ENCODE results near the gene CAPZA2.
A peak's percentile ranks its signal among the peaks of the same experiment; 100 is the strongest.

CAPZA2 gene

DNA sequence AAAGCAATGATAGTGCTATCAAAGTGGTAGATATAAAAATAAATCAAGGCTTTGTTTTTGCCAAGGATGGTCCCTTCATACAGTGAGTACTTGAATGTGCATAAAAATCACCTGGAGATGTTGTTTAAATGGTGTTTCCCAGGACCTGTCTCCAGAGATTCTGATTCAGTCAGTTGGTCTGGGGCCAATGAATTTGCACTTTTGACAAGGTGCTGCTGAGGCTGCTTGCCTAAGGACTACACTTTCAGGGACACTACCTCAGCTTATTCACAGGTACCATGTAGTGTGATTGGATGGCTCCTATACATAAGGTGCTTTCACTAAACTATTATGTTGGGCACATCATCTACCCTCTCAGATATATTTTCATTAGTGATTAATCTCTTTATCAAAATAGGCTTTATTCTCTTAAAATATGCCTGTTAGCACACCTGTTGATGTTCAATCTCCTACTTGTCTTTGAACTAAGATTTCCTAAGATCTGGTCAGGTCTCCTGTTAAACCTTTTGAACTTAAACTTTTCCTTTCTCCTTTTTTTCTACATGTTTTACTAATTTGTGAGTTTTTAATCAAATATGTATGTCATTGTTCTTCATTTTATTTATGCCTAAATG, 24.3 kb downstream of the CAPZA2 start:
- H3K9ac ChIP-seq (ENCODE audit: low read length): no peak overlapping the region
- no peak overlapping the region for H3K27ac ChIP-seq (ENCODE audit: low read depth, low read length)
- no peaks in the 10 kb centered on the region for H3K4me1 ChIP-seq (ENCODE audit: control insufficient read depth, insufficient read depth, low read length)
- H3K36me3 ChIP-seq (ENCODE audit: control insufficient read depth, insufficient read depth, low read length): peaks cover 12% of the 10 kb centered on the region
- no peaks in the 10 kb centered on the region for H3K27me3 ChIP-seq (ENCODE audit: control insufficient read depth, insufficient read depth, low read length)
- H3K9me3 ChIP-seq (ENCODE audit: control insufficient read depth, insufficient read depth, low read depth, low read length): no peaks in the 10 kb centered on the region
- no peak overlapping the region for H3K4me3 ChIP-seq (ENCODE audit: low read depth, low read length)

GRCh38 chr7:116888895-116889294, 26.5 kb downstream of the CAPZA2 start:
- H3K27ac ChIP-seq (ENCODE audit: low read depth, low read length): no peak overlapping the region
- H3K36me3 ChIP-seq (ENCODE audit: control insufficient read depth, insufficient read depth, low read length): peaks cover 26% of the 10 kb centered on the region
- no peaks in the 10 kb centered on the region for H3K9me3 ChIP-seq (ENCODE audit: control insufficient read depth, insufficient read depth, low read depth, low read length)
- H3K9ac ChIP-seq (ENCODE audit: low read length): no peak overlapping the region
- H3K4me3 ChIP-seq (ENCODE audit: low read depth, low read length): no peak overlapping the region
- no peaks in the 10 kb centered on the region for H3K27me3 ChIP-seq (ENCODE audit: control insufficient read depth, insufficient read depth, low read length)
- no peaks in the 10 kb centered on the region for H3K4me1 ChIP-seq (ENCODE audit: control insufficient read depth, insufficient read depth, low read length)

DNA sequence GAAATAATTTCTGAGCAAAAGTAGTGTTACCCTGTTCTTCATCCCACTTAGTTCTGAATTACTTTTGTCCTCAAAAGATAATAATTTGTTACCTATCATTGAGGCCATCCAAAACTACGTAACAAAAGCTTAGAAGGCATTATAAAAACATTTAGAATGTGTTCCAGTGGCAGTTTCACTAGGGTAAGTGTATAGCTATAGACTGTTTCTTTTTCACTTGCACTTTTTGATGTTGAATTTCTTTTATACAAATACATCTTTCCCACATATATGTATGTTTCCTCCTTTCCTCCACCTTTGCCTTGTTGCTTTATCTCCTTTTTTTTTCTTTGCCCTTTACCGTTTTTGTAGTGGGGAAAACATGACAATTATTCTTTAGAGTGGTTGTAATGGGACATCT, 33.5 kb downstream of the CAPZA2 start:
- Histone ChIP-seq H3K27ac (ENCODE audit: low read depth, low read length) (no peak overlapping the region), H3K4me1 (ENCODE audit: control insufficient read depth, insufficient read depth, low read length) (no peaks in the 10 kb centered on the region), H3K9me3 (ENCODE audit: control insufficient read depth, insufficient read depth, low read depth, low read length) (no peaks in the 10 kb centered on the region), H3K9ac (ENCODE audit: low read length) (no peak overlapping the region), H3K36me3 (ENCODE audit: control insufficient read depth, insufficient read depth, low read length) (peaks cover 40% of the 10 kb centered on the region), H3K27me3 (ENCODE audit: control insufficient read depth, insufficient read depth, low read length) (no peaks in the 10 kb centered on the region), H3K4me3 (ENCODE audit: low read depth, low read length) (no peak overlapping the region)

- Histone ChIP-seq H3K27ac (ENCODE audit: low read depth, low read length) (no peak overlapping the region), H3K36me3 (ENCODE audit: control insufficient read depth, insufficient read depth, low read length) (peaks cover 37% of the 10 kb centered on the region)
Measured at GRCh38 chr7:116897661-116898060, 35.3 kb downstream of the CAPZA2 start.

GRCh38 chr7:116899308-116899707, 36.9 kb downstream of the CAPZA2 start:
- H3K27me3 ChIP-seq (ENCODE audit: control insufficient read depth, insufficient read depth, low read length): no peaks in the 10 kb centered on the region
- peaks cover 4% of the 10 kb centered on the region for H3K4me1 ChIP-seq (ENCODE audit: control insufficient read depth, insufficient read depth, low read length)
- no peak overlapping the region for H3K4me3 ChIP-seq (ENCODE audit: low read depth, low read length)
- H3K9me3 ChIP-seq (ENCODE audit: control insufficient read depth, insufficient read depth, low read depth, low read length): no peaks in the 10 kb centered on the region
- H3K9ac ChIP-seq (ENCODE audit: low read length): no peak overlapping the region
- no peak overlapping the region for H3K27ac ChIP-seq (ENCODE audit: low read depth, low read length)
- peaks cover 35% of the 10 kb centered on the region for H3K36me3 ChIP-seq (ENCODE audit: control insufficient read depth, insufficient read depth, low read length)

More at GRCh38 chr7:116897661-116898060, 35.3 kb downstream of the CAPZA2 start:
- H3K4me3 ChIP-seq (ENCODE audit: low read depth, low read length): no peak overlapping the region
- H3K27me3 ChIP-seq (ENCODE audit: control insufficient read depth, insufficient read depth, low read length): no peaks in the 10 kb centered on the region
- no peak overlapping the region for H3K9ac ChIP-seq (ENCODE audit: low read length)
- no peaks in the 10 kb centered on the region for H3K4me1 ChIP-seq (ENCODE audit: control insufficient read depth, insufficient read depth, low read length)
- no peaks in the 10 kb centered on the region for H3K9me3 ChIP-seq (ENCODE audit: control insufficient read depth, insufficient read depth, low read depth, low read length)

- no peak overlapping the region for H3K9ac ChIP-seq (ENCODE audit: low read length)
- no peaks in the 10 kb centered on the region for H3K9me3 ChIP-seq (ENCODE audit: control insufficient read depth, insufficient read depth, low read depth, low read length)
- H3K36me3 ChIP-seq (ENCODE audit: control insufficient read depth, insufficient read depth, low read length): peaks cover 32% of the 10 kb centered on the region
- peaks cover 18% of the 10 kb centered on the region for H3K4me1 ChIP-seq (ENCODE audit: control insufficient read depth, insufficient read depth, low read length)
- H3K4me3 ChIP-seq (ENCODE audit: low read depth, low read length): no peak overlapping the region
- no peak overlapping the region for H3K27ac ChIP-seq (ENCODE audit: low read depth, low read length)
- no peaks in the 10 kb centered on the region for H3K27me3 ChIP-seq (ENCODE audit: control insufficient read depth, insufficient read depth, low read length)
Measured at GRCh38 chr7:116901143-116901542, 38.8 kb downstream of the CAPZA2 start.

DNA sequence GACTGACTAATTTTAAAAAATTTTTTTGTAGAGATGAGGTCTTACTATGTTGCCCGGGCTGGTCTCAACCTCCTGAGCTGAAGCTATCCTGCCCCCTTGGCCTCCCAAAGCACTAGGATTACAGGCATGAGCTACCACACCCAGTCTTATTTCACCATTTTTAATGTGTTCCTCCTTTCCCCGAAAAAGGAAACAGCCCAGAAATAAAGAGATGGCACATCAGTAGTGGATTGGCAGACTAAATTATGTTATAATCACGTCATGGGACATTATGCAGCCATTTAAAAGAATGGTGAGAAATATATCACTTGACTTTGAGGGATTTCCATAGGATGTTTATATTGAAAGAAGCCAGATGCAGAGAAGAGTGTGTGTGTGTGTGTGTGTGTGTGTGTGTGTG, 40.5 kb downstream of the CAPZA2 start:
- Histone ChIP-seq H3K4me3 (ENCODE audit: low read depth, low read length) (no peak overlapping the region), H3K27ac (ENCODE audit: low read depth, low read length) (no peak overlapping the region), H3K9me3 (ENCODE audit: control insufficient read depth, insufficient read depth, low read depth, low read length) (no peaks in the 10 kb centered on the region), H3K36me3 (ENCODE audit: control insufficient read depth, insufficient read depth, low read length) (peaks cover 44% of the 10 kb centered on the region), H3K27me3 (ENCODE audit: control insufficient read depth, insufficient read depth, low read length) (no peaks in the 10 kb centered on the region), H3K4me1 (ENCODE audit: control insufficient read depth, insufficient read depth, low read length) (peaks cover 18% of the 10 kb centered on the region), H3K9ac (ENCODE audit: low read length) (no peak overlapping the region)

DNA sequence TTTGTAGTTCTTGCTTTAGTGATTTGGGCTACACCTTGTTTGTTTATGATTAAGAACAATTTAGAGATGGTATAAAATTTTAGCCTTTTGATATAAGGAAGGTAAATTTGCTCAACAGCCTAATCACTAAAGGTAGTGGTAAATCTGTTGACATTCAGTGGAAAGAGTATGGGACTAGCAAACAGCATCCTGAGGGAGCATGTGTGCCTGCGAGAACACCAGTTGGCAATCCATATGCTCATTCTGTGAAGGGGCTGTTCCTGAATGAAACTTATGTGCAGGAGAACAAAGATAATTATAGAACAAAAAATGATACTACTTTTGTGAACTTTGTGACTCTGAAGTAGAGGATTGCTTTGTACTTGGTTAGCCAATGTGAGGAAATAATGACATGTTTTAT, 44.0 kb downstream of the CAPZA2 start:
- peaks cover 44% of the 10 kb centered on the region for H3K36me3 ChIP-seq (ENCODE audit: control insufficient read depth, insufficient read depth, low read length)

GRCh38 chr7:116910383-116910782, 48.0 kb downstream of the CAPZA2 start:
- H3K27me3 ChIP-seq (ENCODE audit: control insufficient read depth, insufficient read depth, low read length): no peaks in the 10 kb centered on the region
- H3K4me1 ChIP-seq (ENCODE audit: control insufficient read depth, insufficient read depth, low read length): peaks cover 4% of the 10 kb centered on the region
- peaks cover 70% of the 10 kb centered on the region for H3K36me3 ChIP-seq (ENCODE audit: control insufficient read depth, insufficient read depth, low read length)
- H3K27ac ChIP-seq (ENCODE audit: low read depth, low read length): no peak overlapping the region
- no peaks in the 10 kb centered on the region for H3K9me3 ChIP-seq (ENCODE audit: control insufficient read depth, insufficient read depth, low read depth, low read length)
- no peak overlapping the region for H3K4me3 ChIP-seq (ENCODE audit: low read depth, low read length)
- H3K9ac ChIP-seq (ENCODE audit: low read length): no peak overlapping the region

More for the DNA sequence above, 44.0 kb downstream of the CAPZA2 start:
- H3K27ac ChIP-seq (ENCODE audit: low read depth, low read length): 0 out of 2 replicates have a peak overlapping the region, but pooled peaks have one; percentile 3
- H3K4me3 ChIP-seq (ENCODE audit: low read depth, low read length): no peak overlapping the region
- no peak overlapping the region for H3K9ac ChIP-seq (ENCODE audit: low read length)
- no peaks in the 10 kb centered on the region for H3K27me3 ChIP-seq (ENCODE audit: control insufficient read depth, insufficient read depth, low read length)
- H3K4me1 ChIP-seq (ENCODE audit: control insufficient read depth, insufficient read depth, low read length): peaks cover 18% of the 10 kb centered on the region
- H3K9me3 ChIP-seq (ENCODE audit: control insufficient read depth, insufficient read depth, low read depth, low read length): no peaks in the 10 kb centered on the region

GRCh38 chr7:116911801-116912200, 49.4 kb downstream of the CAPZA2 start:
- no peaks in the 10 kb centered on the region for H3K4me1 ChIP-seq (ENCODE audit: control insufficient read depth, insufficient read depth, low read length)
- no peak overlapping the region for H3K9ac ChIP-seq (ENCODE audit: low read length)
- H3K36me3 ChIP-seq (ENCODE audit: control insufficient read depth, insufficient read depth, low read length): peaks cover 77% of the 10 kb centered on the region
- H3K9me3 ChIP-seq (ENCODE audit: control insufficient read depth, insufficient read depth, low read depth, low read length): no peaks in the 10 kb centered on the region
- no peak overlapping the region for H3K27ac ChIP-seq (ENCODE audit: low read depth, low read length)
- H3K27me3 ChIP-seq (ENCODE audit: control insufficient read depth, insufficient read depth, low read length): no peaks in the 10 kb centered on the region
- no peak overlapping the region for H3K4me3 ChIP-seq (ENCODE audit: low read depth, low read length)

DNA sequence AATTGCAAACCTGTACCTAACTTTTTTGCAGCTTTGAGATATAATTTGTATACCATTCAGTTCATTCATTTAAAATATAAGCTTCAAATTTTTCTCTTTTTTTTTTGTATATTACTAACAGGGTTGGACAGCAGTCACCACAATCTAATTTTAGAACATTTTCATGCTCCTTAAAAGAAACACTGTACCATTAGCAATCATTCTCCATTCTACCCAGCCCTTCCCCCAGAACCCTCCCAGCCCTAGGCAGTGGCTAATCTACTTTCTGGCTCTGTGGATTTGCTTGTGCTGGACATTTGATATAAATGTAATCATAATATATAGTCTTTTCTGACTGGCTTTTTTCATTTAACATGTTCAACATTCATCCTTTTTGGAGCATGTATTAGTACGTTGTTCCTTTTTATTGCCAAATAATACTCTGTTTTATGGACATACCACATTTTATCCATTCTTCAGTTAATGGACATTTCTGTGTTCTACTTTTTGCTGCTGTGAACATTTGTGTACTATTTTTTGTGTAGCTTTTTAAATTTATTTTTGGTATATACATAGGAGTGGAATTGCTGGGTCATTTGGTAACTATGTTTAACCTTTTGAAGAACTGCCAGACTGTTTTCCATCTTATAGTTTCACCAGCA, 50.0 kb downstream of the CAPZA2 start:
- H3K4me1 ChIP-seq (ENCODE audit: control insufficient read depth, insufficient read depth, low read length): no peaks in the 10 kb centered on the region
- no peak overlapping the region for H3K4me3 ChIP-seq (ENCODE audit: low read depth, low read length)
- H3K27me3 ChIP-seq (ENCODE audit: control insufficient read depth, insufficient read depth, low read length): no peaks in the 10 kb centered on the region
- H3K9ac ChIP-seq (ENCODE audit: low read length): no peak overlapping the region
- H3K36me3 ChIP-seq (ENCODE audit: control insufficient read depth, insufficient read depth, low read length): peaks cover 75% of the 10 kb centered on the region
- no peak overlapping the region for H3K27ac ChIP-seq (ENCODE audit: low read depth, low read length)
- no peaks in the 10 kb centered on the region for H3K9me3 ChIP-seq (ENCODE audit: control insufficient read depth, insufficient read depth, low read depth, low read length)
